Islet precursor cell (in vitro differentiated cells): ENCODE measurements around the gene DDX5.

ENCODE experiments used
- DNase-seq: peaks from one replicate; pipeline ENCODE4 v3.0.0-alpha.2; 2018

DDX5 gene

DNA sequence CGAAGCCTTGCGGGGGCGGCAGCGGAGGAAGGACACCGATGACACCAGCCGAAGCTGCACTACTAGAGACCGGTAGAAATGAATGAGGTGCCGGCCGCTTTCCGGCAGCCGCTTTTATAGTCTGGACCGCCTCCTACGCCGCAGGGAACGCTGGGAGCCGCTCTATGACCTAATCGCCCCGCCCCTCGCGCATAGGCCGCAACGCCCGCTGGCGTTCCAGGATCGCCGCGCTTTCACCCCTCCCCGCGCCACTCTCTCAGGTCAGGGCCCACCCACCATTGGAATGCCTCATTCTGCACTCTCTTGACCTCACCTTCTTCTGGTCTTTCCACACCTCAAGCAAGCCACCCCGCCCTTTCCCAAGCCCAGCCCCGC is at the start of gene DDX5:
DDX5 (minus strand) TSS at position 89 of the 375 bp plus-strand sequence. CDS start 170 bp downstream, outside the sequence.
- DNase-seq, result peak; percentile 100

DNA sequence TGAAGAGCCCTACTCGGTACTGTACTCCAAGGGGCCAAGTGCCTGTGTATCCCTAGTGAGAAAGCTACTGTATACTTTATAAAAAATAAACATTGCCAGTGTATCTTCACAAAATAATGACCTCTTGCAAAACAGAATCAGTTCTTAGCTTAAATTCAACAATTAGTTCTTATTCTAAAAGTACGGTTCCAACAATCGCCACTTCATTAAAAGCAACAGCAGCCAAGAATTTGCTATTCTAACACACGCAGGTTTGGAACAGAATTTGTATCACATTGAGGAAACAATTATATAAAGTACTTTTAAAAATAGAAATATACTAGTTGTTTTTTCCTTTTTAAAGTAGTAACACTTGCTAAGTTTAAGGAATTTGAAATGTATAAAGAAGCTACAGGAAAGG is 49.2 kb upstream of the DDX5 start:
- no peak for DNase-seq

DNA sequence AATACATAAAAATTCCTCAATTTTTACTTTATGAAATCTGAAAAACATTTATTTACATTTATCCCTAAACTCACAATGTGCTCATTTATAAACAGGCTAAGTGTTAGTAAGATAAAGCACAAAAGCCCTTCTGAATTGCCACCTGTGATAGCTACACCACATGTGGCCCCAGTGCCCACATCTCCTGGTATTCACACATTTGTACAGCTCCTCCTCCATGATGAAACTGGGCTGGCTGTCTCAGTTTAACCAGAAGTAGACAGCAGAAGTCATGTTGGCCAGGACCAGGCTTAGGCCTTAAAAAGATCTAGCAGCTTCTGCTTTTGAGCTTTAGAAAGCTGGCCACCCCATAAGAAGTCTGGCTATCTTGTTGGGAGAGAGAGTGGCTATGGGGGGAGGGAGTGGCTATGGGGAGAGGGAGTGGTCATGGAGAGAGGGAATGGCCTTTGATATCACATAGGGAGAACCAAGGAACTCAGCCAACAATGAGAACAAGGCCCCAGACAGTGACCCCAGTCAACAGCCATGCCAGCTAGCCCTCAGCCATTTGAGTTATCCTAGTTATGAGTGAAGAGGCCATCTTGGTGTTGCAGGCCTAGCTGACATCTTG is 48.0 kb upstream of the DDX5 start:
- DNase-seq, result no peak

DNA sequence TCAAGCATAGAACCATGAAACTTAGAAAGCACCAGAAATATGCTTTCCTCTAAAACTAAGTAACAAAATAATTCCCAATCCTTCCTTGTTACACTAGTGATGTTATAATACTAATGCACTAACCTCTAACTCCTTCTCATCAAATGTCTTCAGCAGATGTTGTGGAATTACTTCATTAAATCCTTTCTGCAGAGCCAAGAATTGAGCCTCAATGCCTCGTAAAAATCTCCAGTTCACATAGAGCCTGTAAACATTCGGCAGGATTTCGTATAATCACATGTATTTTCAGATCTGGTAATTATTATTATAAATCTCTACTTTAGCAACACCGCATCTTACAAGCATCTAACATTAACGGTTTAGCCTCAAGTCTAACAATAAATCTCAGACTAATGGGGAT is 45.4 kb upstream of the DDX5 start:
- DNase-seq, result no peak

DNA sequence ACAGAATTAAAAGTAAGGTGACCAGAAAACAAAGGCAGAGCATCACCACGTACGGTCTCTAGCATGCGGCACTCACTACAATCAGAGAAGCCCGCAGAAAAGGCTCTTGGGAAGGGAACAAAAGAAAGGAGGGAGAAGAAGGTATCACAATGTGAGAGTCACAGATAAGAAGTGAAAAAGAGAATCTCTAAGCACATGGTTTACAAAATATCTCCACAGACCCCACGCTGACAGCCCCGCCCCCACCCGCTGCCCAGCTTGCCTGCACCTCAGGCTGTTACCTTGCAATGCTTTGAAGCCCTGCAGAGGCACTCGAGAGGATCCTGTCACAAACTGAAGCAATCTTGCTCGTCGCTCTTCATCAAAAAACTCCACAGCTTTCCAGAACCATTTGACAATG is 41.2 kb upstream of the DDX5 start:
- no peak for DNase-seq

DNA sequence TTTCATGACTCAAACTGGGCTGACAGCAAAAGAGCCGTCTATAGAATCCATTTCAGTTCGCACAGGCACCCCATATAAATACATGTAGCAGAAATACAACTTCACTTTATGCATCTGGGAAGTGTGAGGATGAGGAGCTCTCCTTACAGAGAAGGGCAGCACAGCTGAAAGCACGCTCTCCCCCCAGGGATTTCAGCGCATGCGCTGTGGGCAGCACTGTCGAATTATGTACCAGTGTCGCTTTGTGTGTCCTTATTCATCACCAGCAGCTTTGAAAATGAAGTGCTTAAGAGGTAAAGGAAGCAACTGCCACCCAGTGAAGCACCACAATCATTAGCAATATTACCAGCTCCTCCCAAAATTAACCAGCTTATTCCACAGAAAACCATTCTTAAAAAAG is 40.6 kb upstream of the DDX5 start:
- no peak for DNase-seq

DNA sequence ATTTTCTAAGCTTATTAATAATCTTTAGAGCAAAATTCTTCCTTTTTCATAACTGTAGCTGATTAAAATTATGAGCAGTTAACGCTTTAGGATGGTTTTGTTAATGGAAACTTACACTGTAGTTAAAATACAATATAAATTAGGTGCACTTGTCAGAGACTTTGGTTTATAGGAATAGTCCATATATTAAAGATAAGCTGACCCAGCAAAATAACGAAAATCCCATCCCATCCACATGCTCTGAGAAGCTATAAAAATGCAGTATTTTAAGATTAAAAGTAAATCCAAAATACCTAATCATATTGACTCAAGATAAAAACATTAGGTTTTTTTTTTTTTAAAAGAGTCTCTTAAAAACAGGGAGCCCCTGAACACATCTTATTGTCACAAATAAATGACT is 38.7 kb upstream of the DDX5 start:
- no peak for DNase-seq

DNA sequence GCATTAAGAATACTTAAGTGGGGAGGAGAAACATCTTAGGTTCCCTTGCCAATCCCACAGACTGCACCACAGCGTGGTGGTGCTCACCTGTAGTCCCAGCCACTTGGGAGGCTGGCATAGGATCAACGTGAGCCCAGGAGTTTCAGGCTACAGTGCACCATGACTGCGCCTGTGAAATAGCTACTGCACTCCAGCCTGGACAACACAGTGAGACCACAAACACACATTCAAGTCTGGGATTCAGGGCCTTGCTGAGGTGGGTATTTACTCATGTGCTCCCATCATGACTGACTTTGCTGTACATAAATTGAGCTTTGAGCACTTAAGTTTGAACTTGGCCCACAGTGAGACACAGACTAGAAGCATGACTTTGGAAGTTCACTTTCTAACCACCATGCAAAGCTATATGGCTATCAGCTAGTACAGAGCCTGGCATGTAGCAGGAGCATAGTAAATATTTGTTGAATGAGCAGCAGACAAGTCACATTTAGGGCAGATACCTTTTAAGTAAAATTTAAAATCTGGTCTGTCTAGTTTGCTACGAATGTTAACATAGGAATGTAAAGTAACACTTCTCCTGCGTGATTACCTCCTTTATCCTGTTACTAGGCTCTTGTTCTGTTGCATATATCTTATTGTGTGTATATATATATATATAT is 34.2 kb upstream of the DDX5 start:
- no peak for DNase-seq

DNA sequence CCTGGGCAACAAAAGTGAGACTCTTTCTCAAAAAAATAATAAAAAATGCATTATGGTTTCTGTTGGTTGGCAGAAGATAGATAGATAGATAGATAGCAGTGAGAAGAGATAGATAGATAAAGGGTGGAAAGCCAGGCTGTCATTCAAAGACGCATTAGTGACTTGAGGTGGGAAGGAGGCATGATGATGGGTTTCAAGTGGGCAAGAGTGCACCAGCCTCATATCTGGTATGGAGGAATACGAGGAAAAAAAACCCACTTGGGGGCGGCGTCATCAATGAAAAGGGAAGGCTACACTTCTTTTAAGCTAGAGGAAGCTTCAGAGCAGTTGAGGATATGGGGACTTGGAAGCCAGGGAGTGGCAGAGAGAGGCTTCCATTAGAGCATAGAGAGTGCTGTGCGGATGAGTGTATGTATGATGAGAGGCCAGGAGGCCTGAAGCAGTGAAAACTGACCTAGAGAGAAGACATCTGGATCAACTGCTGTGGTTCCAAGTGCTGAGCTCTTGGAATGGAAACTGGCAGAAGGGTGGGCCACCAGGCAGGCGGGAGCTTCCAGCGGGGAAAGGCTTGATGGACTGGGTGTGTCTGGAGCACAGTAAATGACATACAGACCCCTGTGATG is 32.5 kb upstream of the DDX5 start:
- DNase-seq, result no peak

DNA sequence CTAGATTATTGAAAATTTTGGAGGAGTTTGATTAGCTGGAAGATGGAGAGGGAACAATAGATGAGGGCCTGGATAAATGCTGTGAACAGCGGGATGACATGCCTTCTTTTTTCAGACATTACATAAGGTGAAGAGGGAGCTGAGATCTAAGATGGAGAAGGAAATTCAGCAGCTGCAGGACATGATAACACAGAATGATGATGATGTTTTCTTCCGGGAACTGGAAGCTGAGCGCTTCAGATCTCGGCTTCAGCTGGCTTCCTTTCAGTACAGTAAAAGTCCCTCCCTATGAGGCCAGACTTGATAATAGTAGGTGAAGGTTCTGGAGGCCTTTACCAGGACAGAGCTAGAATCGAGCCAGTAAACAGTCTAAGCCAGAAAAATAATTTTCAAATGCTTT is 31.4 kb upstream of the DDX5 start:
- no peak for DNase-seq

DNA sequence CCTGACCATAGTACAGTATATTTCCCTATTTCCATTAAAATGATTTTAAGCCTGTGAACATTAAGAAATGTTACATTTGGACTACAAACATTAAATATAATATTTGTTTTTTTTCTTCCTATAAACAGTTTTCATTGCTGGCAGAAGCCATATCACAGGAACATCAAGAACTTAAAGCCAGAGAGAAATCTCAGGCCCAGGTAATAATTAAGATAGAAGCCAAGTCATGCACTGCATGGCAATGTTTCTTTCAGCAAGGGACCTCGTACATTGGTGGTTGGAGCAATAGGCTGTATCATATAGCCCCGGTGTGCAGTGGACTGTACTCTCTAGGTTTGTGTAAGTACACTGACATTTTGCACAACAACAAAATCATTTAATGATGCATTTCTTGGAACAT is 30.8 kb upstream of the DDX5 start:
- DNase-seq, result no peak

DNA sequence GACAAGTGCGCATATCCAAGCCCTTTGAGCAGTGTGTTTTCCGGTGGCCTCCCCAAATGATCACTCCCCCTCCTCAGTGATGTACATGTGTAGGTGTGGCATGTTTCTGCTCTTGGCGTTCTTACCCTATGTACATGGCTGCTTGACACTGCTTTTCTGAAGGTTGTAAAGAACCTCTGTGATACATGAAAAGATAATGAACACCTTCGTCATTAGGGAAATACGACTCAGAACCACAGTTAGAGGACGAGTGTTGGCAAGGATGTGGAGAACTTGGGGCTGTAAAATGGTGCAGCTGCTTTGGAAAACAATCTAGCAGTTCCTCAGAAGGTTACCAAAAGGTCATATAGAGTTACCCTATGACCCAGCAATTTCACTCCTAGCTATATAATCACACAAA is 29.3 kb upstream of the DDX5 start:
- DNase-seq, result no peak

DNA sequence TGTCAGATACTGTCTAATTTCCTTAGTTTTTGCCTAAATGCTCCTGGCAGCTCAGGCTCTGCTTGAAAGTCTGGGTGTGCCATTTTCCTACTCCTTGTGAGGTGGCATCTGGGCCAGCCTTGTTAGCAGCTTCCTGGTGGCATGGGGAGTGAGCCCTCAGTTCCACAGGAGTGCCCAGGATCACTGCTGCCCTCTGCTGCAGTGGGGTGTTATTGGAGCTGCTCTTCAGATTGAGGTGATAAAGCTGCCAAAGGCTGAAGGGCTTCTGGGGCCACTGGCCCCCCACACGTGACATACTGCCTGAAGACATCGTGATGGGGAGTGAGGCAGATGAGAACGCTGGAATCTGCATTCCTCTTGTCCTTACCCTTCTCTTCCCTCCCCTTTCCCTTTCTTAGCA is 28.1 kb upstream of the DDX5 start:
- no peak for DNase-seq

DNA sequence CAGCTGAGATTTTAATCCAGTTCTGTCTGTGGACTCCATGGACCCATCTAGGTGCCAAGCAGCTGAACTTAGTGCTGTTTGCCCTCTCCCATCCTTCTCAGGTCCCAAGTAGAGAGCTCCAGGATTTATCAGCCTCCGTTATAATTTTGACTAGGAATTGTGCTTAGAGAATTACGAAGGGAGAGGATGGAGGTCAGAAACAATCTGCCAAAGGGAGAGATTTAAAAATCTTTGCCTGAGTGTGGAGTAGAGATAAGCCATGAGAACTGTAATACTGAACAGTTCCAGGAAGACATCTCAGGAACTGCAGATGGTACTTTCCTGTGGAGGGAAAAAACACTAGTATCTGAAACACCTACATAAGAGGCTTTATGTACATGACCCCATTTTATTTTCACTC is 27.7 kb upstream of the DDX5 start:
- DNase-seq, result no peak

DNA sequence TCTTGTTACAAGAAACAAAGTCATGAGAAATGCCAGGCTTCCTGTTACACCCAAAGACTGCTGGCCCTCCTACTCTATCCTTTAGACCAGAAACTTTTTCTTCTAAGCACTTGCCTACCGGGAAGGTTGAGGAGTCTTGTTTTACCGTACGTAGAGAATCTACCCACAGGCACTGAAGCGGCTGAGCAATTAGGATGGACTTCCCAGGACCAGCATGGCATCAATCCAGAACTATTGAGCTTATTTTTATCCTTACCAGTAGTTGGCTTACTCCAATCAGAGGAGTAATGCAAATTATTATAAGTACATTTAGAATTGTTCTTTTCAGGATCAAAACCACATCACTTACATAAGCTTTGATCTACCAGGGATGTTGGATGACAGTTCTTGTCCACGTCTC is 26.3 kb upstream of the DDX5 start:
- DNase-seq, result no peak

DNA sequence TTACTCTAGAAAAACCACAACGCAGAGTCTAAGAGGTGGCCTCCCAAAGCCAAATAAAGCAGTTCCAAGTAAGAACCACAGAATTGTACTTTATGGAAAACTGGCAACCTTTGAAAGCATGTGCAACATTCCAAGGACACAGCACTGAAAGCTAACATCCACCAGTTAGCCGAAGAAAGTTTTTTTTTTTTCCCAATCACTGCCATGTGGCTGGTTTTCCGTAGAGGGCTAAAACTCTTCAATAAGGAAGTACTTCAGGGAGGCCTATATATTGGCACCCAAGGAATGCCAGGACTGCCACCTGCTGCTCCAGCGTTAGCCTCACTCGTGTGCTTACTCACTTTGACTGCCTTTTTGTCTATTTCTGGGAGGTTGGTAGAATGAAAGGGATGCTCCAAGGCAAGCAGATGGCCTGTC is 25.9 kb upstream of the DDX5 start:
- DNase-seq, result no peak

DNA sequence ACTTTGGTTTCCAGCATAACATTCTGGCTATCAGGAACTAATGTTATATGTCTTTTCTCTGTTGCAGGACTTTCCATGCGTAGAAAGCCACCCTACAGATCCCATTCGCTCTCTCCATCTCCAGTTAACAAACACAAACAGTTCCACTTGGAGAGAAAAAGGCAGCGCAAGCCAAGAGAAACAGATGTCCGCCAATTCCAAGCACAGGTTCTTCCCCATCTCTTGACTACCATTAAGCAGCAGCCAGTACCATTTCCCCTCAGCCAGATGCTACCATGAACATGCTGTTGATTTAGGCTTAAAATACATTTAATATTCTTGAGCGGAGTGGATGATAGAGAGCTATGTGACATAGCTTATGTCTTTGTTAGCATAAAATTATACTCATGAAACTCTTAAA is 23.1 kb upstream of the DDX5 start:
- no peak for DNase-seq

DNA sequence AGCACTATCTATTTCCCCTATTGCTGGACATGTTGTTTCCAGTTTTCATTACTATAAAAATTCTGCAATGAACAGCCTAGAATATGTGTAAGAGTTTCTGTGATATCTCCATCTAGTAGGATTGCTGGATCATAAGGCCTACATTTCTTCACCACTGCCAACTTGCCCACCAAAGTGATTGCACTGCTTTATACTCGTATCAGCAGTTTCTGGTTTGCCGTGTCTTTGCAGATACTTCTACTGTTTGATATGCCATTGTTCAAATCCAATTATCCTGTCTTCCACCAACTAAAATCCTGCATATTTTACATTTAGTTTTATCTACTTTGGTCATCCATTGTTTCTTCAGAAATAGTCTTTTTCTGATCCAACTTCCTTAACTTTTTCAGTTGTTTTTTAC is 21.8 kb upstream of the DDX5 start:
- DNase-seq, result no peak

DNA sequence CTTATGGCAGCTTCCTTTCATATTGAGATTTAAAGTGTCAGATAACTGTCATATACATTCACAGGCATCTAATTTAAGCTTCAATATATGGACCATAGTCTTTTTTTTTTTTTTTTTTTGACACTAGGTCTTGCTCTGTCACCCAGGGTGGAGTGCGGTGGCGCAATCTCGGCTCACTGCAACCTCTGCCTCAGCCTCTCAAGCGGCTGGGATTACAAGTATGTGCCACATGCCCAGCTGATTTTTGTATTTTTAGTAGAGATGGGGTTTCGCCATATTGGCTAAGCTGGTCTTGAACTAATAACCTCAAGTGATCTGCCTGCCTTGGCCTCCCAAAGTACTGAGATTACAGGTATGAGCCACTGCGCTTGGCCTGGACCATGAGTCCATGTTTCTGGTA is 14.3 kb upstream of the DDX5 start:
- no peak for DNase-seq

DNA sequence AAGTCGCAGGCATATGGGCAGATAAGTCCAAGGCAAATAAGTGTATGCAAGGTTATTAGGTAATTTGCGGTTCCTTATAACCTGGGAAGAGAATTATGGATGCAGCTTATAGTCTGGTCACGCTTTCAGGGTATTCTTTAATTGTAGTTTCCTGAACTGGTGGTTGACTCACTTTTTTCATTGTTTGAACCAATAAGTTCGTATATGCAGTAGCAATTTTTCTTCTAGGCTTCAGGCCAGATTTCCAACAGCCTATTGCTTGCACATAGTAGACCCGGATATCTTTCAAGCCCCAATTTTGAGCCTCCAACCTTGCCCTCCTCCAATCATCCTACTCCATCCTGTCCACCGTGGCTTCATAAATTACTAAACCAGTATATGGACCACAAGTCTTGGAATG is 13.5 kb upstream of the DDX5 start:
- no peak for DNase-seq

DNA sequence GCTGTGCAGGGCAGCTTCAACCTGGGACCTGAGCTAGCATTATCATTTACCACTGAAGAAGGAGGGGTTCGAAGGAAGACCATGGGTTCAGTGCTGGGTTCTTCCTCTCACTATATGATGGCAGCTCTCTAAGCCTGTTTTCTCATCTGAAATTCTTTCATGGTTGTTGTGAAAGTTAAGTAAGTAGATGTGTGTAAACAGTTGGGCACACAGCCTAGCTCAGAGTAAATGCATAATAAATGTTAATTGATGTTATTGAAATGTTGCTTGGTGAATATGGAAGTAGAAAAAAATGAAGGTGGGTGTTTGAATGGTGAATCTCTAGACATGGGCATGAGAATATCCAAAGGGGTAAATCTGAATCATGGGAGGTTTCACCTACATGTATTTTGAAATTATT is 9.7 kb upstream of the DDX5 start:
- no peak for DNase-seq

DNA sequence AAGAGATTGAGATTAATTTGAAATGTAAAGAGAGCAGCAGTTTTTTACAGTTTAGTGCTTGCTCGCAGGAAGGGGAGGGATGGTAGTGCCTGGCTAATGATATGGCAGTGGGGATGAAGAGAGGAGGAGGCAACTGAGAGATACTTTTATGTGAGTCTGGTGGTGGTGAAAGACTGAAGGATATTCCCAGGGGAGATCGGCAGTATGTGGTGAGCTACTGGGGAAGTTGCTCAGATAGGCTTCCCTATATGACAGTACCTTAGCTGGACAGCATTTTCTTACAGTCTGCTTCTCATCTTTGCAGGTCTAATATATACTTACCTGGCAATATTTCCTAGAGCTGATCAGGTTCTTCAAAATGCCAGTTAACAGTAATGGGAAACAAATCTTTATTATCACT is 9.3 kb upstream of the DDX5 start:
- DNase-seq, result no peak

DNA sequence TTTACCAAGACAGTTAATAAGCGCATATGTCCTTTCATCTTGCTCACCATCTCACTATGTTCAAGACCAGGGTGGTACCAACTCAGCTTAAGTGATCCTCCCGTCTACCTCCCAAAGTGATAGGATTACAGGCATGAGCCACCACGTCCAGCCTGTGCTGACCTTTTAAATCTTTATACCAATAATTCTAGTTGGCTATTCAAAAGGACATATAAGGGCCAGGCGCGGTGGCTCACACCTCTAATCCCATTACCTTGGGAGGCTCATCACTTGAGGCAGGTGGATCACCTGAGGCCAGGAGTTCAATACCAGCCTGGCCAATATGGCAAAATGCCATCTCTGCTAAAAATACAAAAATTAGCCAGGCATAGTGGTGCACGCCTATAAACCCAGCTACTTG is 3.1 kb upstream of the DDX5 start:
- DNase-seq, result no peak

DNA sequence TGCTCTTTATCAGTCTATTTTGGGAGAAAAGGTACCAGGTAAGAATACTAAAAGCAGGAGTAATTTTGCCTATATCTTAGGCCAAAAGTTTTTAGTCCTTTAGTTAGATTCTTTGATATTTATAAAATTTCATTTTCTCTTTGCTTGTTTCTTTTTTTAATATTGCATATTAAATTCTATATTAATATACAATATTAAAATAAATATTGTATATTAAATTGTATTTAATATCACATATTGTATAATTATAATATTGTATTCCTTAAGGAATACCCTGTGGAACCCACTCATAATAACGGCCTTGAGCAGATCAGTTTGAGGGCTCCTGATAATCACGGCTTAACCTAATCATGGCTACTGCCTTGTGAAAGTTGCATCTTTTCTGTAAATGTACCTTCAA is 2.6 kb upstream of the DDX5 start:
- DNase-seq, result no peak

DNA sequence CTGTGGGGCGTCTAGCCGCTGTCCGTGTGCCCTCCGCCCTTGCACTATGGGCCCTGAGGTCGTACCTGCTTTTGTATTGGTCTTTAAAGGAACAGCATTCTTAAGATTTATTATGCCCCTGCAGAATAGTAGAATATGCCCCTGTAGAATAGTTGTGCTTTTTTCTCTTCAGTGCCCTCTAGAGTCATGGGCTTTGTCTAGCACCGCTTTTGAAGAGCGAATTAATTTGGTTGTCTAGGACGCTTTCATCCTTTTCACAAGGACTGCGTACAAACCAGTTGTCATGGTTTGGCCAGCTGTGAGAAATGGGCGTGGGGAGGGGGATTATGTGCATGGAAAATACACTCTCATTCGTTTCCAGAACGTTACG is 1.3 kb upstream of the DDX5 start:
- peak; percentile 60 for DNase-seq
